ENCODE data around the gene MOK. TPM values are rescaled to one million over a fixed set of nuclear protein-coding genes. Genes with fewer than 3 reads are reported as not detected.

MOK gene
- total RNA-seq, 2 donors from 2014 or later: 4.8 to 6.9 TPM

DNA sequence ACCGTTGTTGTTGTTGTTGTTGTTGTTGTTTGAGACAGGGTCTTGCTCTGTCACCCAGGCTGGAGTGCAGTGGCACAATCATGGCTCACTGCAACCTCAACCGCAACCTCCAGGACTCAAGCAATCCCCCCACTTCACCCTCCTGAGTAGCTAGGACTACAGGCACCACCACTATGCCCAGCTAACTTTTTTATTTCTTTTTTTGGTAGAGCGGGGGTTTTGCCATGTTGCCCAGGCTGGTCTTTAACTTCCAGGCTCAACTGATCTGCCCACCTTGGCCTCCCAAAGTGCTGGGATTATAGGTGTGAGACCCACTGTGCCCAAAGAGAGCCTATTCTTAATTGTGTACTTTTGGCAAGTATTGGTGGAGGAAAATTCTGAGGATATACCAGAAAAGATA, 25.7 kb downstream of the MOK start:
- intact Hi-C loops (cut with DNase I): no loop called here
- no peaks in the 10 kb centered on the region for H3K9me3 ChIP-seq
- TF ChIP-seq CTCF (IDR thresholded peaks at IDR 0.05): no peak
- no peak overlapping the region for H3K9ac ChIP-seq (ENCODE audit: low read depth in 2 of 2, low read length in 2 of 2)
- no peaks in the 10 kb centered on the region for H3K4me1 ChIP-seq
- H3K36me3 ChIP-seq: no peaks in the 10 kb centered on the region
- no peaks in the 10 kb centered on the region for H3K27me3 ChIP-seq
- no peak for DNase-seq
- no peak overlapping the region for H3K4me3 ChIP-seq
- H3K27ac ChIP-seq: peak overlapping the region; percentile 1

DNA sequence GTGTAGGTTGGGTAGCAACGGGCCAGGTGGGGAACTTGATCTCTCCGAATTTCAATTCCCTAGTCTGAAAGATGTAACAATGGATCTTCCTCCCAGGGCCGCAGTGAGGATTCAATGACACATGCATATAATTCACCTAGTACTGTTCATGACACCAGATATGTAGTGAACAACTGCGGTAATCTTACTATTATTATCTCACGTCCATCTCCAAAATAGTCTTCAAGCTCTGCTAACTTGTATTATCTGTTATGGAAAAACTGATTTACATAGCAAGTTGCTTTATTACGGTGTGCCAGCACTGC, 26.4 kb downstream of the MOK start:
- no peaks in the 10 kb centered on the region for H3K4me1 ChIP-seq
- intact Hi-C loops (cut with DNase I): no loop called here
- H3K27me3 ChIP-seq: no peaks in the 10 kb centered on the region
- no peak for DNase-seq
- no peak for TF ChIP-seq CTCF (IDR thresholded peaks at IDR 0.05)
- no peaks in the 10 kb centered on the region for H3K9me3 ChIP-seq
- H3K9ac ChIP-seq (ENCODE audit: low read depth in 2 of 2, low read length in 2 of 2): no peak overlapping the region
- H3K4me3 ChIP-seq: no peak overlapping the region
- no peaks in the 10 kb centered on the region for H3K36me3 ChIP-seq
- no peak overlapping the region for H3K27ac ChIP-seq

DNA sequence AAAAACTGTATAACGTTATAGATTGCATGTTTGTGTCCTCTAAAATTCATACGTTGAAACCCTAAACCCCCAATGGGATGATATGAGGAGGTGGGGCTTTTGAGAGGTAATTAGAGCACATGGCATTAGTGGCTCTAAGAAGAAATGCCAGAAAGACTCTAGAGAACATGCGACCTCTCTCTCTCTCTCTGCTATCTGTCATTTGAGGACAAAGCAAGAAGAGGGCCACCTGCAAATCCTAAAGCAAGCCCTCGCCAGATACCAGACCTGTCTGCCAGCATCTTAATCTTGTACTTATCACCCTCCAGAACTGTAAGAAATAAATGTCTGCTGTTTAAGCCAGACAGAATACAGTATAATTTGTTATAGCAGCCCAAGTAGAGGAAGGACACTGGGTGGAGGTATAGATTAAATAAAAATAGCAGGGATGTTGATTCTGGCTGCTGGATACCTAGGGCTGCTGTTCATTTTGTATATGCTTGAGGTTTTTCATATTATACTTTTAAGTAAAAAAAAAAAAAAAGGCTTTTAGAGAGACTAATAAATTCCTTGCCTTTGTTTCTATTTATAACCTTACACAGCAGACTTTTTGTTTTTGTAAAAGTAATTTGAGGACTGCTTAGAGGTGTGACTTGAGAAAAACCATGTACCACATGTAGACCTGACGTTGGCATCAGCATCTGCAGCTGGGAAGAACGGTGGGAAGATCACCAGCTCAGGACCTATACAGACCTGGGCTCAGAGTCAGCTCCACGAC, 26.9 kb downstream of the MOK start:
- no peaks in the 10 kb centered on the region for H3K36me3 ChIP-seq
- H3K9me3 ChIP-seq: no peaks in the 10 kb centered on the region
- no peaks in the 10 kb centered on the region for H3K4me1 ChIP-seq
- intact Hi-C loops (cut with DNase I): no loop called here
- DNase-seq: no peak
- no peak overlapping the region for H3K27ac ChIP-seq
- no peak overlapping the region for H3K4me3 ChIP-seq
- no peak for TF ChIP-seq CTCF (IDR thresholded peaks at IDR 0.05)
- no peak overlapping the region for H3K9ac ChIP-seq (ENCODE audit: low read depth in 2 of 2, low read length in 2 of 2)
- no peaks in the 10 kb centered on the region for H3K27me3 ChIP-seq

- no peak for DNase-seq
- H3K4me3 ChIP-seq: no peak overlapping the region
- TF ChIP-seq CTCF (IDR thresholded peaks at IDR 0.05): no peak
- intact Hi-C loops (cut with DNase I): no loop called here
- no peaks in the 10 kb centered on the region for H3K27me3 ChIP-seq
- H3K9me3 ChIP-seq: no peaks in the 10 kb centered on the region
- no peak overlapping the region for H3K27ac ChIP-seq
- H3K4me1 ChIP-seq: no peaks in the 10 kb centered on the region
- no peaks in the 10 kb centered on the region for H3K36me3 ChIP-seq
- no peak overlapping the region for H3K9ac ChIP-seq (ENCODE audit: low read depth in 2 of 2, low read length in 2 of 2)
Measured at GRCh38 chr14:102275866-102276265, 29.1 kb downstream of the MOK start.

DNA sequence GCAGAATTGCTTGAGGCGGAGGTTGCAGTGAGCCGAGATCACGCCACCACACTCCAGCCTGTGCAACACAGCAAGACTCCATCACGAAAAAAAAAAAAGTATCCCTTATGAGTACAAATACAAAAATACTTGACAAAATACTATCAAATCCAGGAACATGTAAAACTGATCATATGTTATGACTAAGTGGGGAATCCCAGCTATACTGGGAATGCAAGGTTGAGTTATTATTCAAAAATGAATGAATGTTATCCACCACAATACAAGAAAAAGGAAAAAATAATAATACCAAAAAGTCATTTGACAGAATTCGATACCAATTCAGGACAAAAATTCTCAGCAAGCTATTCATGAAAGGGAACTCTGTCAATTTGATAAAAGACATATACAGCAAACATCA, 32.6 kb downstream of the MOK start:
- H3K4me1 ChIP-seq: no peaks in the 10 kb centered on the region
- no peaks in the 10 kb centered on the region for H3K9me3 ChIP-seq
- no peak overlapping the region for H3K9ac ChIP-seq (ENCODE audit: low read depth in 2 of 2, low read length in 2 of 2)
- no peak overlapping the region for H3K27ac ChIP-seq
- TF ChIP-seq CTCF (IDR thresholded peaks at IDR 0.05): no peak
- H3K27me3 ChIP-seq: no peaks in the 10 kb centered on the region
- intact Hi-C loops (cut with DNase I): no loop called here
- H3K4me3 ChIP-seq: no peak overlapping the region
- no peaks in the 10 kb centered on the region for H3K36me3 ChIP-seq
- no peak for DNase-seq
